HG03378 (cell line): ENCODE data around the gene SGTB.
A peak's percentile ranks its signal among the peaks of the same experiment; 100 is the strongest.

ENCODE experiments used
- ATAC-seq: cut with Tn5 transposase; IDR thresholded peaks from one replicate; pipeline ENCODE4 v1.9.1; 2021; ENCODE audit warnings: mild to moderate bottlenecking, moderate library complexity; ENCODE audit not compliant: unreplicated experiment

The SGTB gene

GRCh38 chr5:65721720-65722574, at the start of gene SGTB, which contains the start of gene NLN:
SGTB (minus strand) TSS chr5:65722109; CDS start chr5:65720807, 1,302 bp downstream.
NLN (plus strand) TSS chr5:65722205; CDS start chr5:65722374, 169 bp downstream.
- peak; percentile 69 for ATAC-seq

GRCh38 chr5:65771266-65771665, 49.4 kb upstream of the SGTB start:
- ATAC-seq: no peak

GRCh38 chr5:65769539-65769938, 47.6 kb upstream of the SGTB start:
- no peak for ATAC-seq

GRCh38 chr5:65768723-65769346, 46.9 kb upstream of the SGTB start:
- ATAC-seq: no peak

GRCh38 chr5:65767565-65767964, 45.7 kb upstream of the SGTB start:
- no peak for ATAC-seq

GRCh38 chr5:65766781-65767180, 44.9 kb upstream of the SGTB start:
- no peak for ATAC-seq

GRCh38 chr5:65766175-65766574, 44.3 kb upstream of the SGTB start:
- ATAC-seq: no peak

GRCh38 chr5:65765582-65765981, 43.7 kb upstream of the SGTB start:
- ATAC-seq: no peak

GRCh38 chr5:65762234-65762633, 40.3 kb upstream of the SGTB start:
- ATAC-seq: no peak

GRCh38 chr5:65760504-65761275, 38.8 kb upstream of the SGTB start:
- ATAC-seq: no peak

- ATAC-seq: no peak
Observed at GRCh38 chr5:65758546-65759144, 36.7 kb upstream of the SGTB start.

GRCh38 chr5:65753189-65753588, 31.3 kb upstream of the SGTB start:
- no peak for ATAC-seq

- ATAC-seq: no peak
Observed at GRCh38 chr5:65750938-65751337, 29.0 kb upstream of the SGTB start.

GRCh38 chr5:65749956-65750355, 28.0 kb upstream of the SGTB start:
- ATAC-seq: no peak

- no peak for ATAC-seq
Observed at GRCh38 chr5:65749221-65749844, 27.4 kb upstream of the SGTB start.

- peak; percentile 88 for ATAC-seq
Observed at GRCh38 chr5:65742565-65743231, 20.8 kb upstream of the SGTB start.

GRCh38 chr5:65739162-65739561, 17.3 kb upstream of the SGTB start:
- ATAC-seq: no peak

- no peak for ATAC-seq
Observed at GRCh38 chr5:65738305-65738704, 16.4 kb upstream of the SGTB start.

GRCh38 chr5:65737842-65738241, 15.9 kb upstream of the SGTB start:
- ATAC-seq: no peak

- ATAC-seq: no peak
Observed at GRCh38 chr5:65736011-65736410, 14.1 kb upstream of the SGTB start.
